Chondrocyte (in vitro differentiated cells): ENCODE measurements around the gene CHSY1. TPM values are rescaled to one million over a fixed set of nuclear protein-coding genes. Genes with fewer than 3 reads are reported as not detected.

Experiments
- DNase-seq: peaks from one replicate; pipeline ENCODE4 v3.0.0; 2021; ENCODE audit warnings: mixed read lengths, low spot score
- H3K27ac Mint-ChIP-seq: one replicate; pipeline ENCODE4 v1.8.0; 2021; ENCODE audit warnings: mild to moderate bottlenecking, moderate library complexity, mixed read lengths; ENCODE audit not compliant: unreplicated experiment
- H3K27me3 Mint-ChIP-seq: 2 replicates; pipeline ENCODE4 v1.8.0; 2021; ENCODE audit warnings: low read depth, mixed read lengths
- H3K36me3 Mint-ChIP-seq: 2 replicates; pipeline ENCODE4 v1.8.0; 2021; ENCODE audit warnings: low read depth, mixed read lengths
- H3K4me1 Mint-ChIP-seq: 2 replicates; pipeline ENCODE4 v1.8.0; 2021; ENCODE audit warnings: low read depth, mild to moderate bottlenecking, mixed read lengths
- H3K4me3 Mint-ChIP-seq: one replicate; pipeline ENCODE4 v1.8.0; 2021; ENCODE audit warnings: mild to moderate bottlenecking, moderate library complexity, mixed read lengths; ENCODE audit not compliant: unreplicated experiment
- H3K9me3 Mint-ChIP-seq: 2 replicates; pipeline ENCODE4 v1.8.0; 2021; ENCODE audit warnings: low read depth, mixed read lengths
- total RNA-seq: library from RNA; stranded (reverse); gene quantifications from 3 replicates; pipeline ENCODE4 v1.2.1, GENCODE V29; 2021
- TF ChIP-seq, protein P1 (sequence below): fragments of 200-600 bp; sonication (generic); IDR thresholded peaks from 2 replicates; pipeline ENCODE4 v1.5.0; 2021; ENCODE audit warnings: antibody characterized with exemption, mild to moderate bottlenecking, moderate library complexity

The CHSY1 gene
- total RNA-seq, 1 donor from 2014 or later: 60.9 TPM

DNA sequence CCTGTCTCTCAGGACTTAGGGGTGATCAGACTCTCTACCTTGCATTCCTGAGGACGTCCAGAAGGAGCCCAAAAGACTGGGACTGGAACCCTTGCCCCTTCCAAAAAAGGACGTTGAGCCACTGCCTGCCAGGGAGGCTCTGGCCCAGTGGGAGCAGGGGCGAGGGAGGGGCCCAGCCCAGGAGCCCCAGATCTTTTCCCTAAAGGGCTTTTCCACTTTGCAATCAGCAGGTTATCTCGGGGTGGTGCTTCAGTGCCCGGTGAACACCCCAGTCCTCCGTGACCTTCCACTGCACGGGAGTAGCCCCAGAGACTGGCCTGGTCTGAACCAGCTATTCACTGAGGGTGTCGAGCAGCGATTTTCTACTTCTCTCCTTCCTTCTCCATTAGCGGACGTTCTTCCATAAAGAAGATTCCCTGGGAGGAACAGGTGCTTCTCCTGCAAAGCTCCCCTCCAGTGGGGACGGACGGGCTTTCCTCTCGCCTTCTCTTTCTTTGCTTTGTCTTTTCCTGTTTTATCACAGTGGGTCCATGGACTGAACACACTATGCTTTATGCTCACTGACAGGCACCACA is 113.7 kb downstream of the CHSY1 start:
- Mint-ChIP-seq H3K27ac (no peak overlapping the region), H3K36me3 (no peaks in the 10 kb centered on the region), H3K27me3 (no peaks in the 10 kb centered on the region), H3K4me1 (peaks cover 31% of the 10 kb centered on the region), H3K9me3 (peaks cover 3% of the 10 kb centered on the region), H3K4me3 (no peak overlapping the region)
- no peak for DNase-seq
- TF ChIP-seq, protein P1, sequence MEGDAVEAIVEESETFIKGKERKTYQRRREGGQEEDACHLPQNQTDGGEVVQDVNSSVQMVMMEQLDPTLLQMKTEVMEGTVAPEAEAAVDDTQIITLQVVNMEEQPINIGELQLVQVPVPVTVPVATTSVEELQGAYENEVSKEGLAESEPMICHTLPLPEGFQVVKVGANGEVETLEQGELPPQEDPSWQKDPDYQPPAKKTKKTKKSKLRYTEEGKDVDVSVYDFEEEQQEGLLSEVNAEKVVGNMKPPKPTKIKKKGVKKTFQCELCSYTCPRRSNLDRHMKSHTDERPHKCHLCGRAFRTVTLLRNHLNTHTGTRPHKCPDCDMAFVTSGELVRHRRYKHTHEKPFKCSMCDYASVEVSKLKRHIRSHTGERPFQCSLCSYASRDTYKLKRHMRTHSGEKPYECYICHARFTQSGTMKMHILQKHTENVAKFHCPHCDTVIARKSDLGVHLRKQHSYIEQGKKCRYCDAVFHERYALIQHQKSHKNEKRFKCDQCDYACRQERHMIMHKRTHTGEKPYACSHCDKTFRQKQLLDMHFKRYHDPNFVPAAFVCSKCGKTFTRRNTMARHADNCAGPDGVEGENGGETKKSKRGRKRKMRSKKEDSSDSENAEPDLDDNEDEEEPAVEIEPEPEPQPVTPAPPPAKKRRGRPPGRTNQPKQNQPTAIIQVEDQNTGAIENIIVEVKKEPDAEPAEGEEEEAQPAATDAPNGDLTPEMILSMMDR: no peak

DNA sequence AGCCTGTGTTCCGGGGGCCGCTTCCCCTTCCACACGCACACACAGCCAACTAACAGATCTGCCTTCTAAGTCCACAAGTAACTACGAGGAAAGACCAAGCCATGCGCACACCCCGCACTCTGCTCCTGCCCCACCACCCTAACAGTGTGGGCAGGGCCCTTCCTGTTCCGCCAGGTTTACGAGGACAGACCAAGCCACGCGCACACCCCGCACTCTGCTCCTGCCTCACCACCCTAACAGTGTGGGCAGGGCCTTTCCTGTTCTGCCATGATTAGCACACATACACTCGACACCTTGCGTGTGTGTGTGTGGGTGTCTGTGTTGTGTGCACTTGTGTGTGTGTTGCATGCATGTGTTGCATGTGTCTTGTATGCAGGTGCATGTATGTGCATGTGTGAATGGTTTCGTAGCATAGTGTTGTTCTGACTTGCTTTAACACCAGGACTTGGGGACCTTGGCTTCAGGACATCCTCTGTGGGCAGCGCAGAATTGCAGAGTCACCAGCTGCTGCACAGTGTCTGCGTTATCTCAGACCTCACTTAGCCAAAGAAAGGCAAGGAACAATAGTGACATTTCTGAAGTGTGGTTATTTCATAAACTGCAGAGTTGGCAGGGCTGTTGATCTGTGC is 114.4 kb downstream of the CHSY1 start:
- H3K4me3 Mint-ChIP-seq: no peak overlapping the region
- no peak overlapping the region for H3K27ac Mint-ChIP-seq
- no peak for DNase-seq
- no peaks in the 10 kb centered on the region for H3K36me3 Mint-ChIP-seq
- peaks cover 3% of the 10 kb centered on the region for H3K9me3 Mint-ChIP-seq
- peaks cover 31% of the 10 kb centered on the region for H3K4me1 Mint-ChIP-seq
- H3K27me3 Mint-ChIP-seq: no peaks in the 10 kb centered on the region
- TF ChIP-seq, protein P1: no peak

DNA sequence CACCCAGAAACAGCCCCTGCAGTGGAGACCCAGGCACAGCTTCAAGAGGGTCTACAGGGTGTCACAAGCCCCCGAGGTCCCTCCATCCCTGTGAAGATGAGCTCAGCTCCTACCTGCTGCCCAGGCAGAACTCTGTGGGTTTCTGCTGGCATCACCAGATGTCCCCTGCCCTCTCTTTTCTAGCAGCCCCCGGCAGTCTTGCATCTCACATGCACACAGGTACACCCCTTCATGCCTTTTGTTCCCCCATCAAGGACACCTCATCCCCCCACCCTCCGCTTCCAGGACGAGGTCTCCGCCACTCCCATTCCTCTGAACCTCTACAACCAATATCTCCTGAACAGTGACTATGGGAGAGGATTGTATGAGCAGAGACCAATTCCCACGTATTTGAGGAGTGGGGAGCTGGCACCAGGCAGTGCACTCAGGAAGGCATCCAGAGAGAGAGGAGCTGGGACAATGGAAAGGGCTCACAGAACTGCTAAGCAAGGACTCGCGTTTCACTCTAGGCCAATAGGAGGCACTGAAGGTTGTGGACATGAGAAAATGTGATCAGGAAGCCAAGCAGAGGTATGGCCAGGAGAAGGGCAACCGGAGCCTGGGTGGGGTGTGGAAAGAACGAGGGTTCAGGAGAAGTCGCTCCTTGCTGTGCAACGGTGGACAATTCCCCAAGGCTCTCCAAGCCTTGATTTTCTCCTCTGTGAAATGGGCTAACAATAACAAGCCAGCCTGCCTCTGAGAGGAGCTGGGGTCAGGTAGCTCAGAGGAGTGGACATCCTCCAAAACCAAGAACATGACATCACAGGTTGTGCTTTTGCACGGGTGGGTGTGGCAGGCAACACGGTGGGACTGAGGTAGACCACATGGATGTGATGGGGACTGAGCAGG is 115.2 kb downstream of the CHSY1 start:
- no peak for DNase-seq
- no peak overlapping the region for H3K27ac Mint-ChIP-seq
- TF ChIP-seq, protein P1: no peak

DNA sequence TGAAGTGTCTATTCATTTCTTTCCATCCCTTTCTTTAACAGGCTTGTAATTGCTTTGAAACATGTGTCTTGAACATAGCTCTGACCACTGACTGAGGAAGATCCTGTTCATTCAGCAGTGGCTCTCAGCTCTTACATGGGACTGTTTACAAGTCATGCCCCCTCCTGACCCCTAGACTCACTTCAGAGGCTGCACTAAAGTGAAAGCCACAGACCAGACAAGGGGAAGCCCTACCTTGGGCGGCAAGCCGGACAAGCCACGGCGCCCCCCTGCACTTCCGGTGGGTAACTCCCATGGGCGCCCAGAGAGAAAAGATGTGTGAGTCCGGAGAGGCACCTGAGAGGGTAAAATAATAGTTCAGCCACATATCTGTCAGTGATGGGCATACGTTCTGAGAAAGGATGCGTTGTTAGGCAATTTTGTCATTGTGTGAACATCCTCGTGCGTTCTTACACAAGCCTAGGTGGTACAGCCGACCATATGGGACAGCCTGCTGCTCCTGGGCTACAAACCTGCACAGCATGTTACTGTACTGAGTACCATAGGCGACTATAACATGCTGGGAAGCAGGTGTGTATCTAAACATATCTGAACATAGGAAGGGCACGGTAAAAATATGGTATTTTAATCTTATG is 116.2 kb downstream of the CHSY1 start:
- DNase-seq: no peak
- no peaks in the 10 kb centered on the region for H3K27me3 Mint-ChIP-seq
- peaks cover 3% of the 10 kb centered on the region for H3K9me3 Mint-ChIP-seq
- H3K36me3 Mint-ChIP-seq: no peaks in the 10 kb centered on the region
- TF ChIP-seq, protein P1: no peak
- no peak overlapping the region for H3K4me3 Mint-ChIP-seq
- H3K4me1 Mint-ChIP-seq: peaks cover 31% of the 10 kb centered on the region
- no peak overlapping the region for H3K27ac Mint-ChIP-seq

More for the DNA sequence above, 115.2 kb downstream of the CHSY1 start:
- Mint-ChIP-seq H3K9me3 (peaks cover 3% of the 10 kb centered on the region), H3K36me3 (no peaks in the 10 kb centered on the region), H3K4me1 (peaks cover 31% of the 10 kb centered on the region), H3K4me3 (no peak overlapping the region), H3K27me3 (no peaks in the 10 kb centered on the region)

DNA sequence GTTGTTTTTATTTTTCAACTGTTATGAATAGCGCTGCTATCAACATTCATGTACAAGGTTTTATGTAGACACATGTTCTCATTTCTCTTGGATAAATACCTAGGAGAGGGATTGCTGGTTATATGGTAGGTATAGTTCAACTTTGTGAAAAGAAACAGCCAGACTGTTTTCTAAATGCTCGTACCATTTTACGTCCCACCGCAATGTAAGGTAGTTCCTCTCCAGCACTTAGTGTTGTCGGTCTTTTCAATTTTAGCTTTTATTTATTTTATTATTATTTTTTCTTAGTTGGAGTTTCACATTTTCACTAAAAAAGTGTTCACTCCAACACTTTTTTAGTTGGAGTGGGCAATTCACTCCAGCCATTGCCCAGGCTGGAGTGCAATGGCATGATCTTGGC is 117.1 kb downstream of the CHSY1 start:
- Mint-ChIP-seq H3K27me3 (no peaks in the 10 kb centered on the region), H3K27ac (no peak overlapping the region), H3K4me1 (peaks cover 27% of the 10 kb centered on the region), H3K36me3 (peaks cover 3% of the 10 kb centered on the region), H3K9me3 (peaks cover 5% of the 10 kb centered on the region), H3K4me3 (no peak overlapping the region)
- DNase-seq: no peak
- TF ChIP-seq, protein P1: no peak
